HEK293T (cell line): ENCODE measurements around the gene EPB41L2.

Experiments
- ARNT ChIP-seq: fragments of 450-650 bp; IDR thresholded peaks from 2 replicates; pipeline ENCODE4 v1.6.1; 2017; ENCODE audit warnings: mild to moderate bottlenecking
- BHLHE40 ChIP-seq: fragments of 450-650 bp; IDR thresholded peaks from 2 replicates; pipeline ENCODE4 v1.6.1; 2016; ENCODE audit warnings: mild to moderate bottlenecking, moderate library complexity, borderline replicate concordance
- CTBP1 ChIP-seq: fragments of 450-650 bp; IDR thresholded peaks from 2 replicates; pipeline ENCODE4 v1.6.1; 2016; ENCODE audit warnings: borderline replicate concordance
- ELF4 ChIP-seq: fragments of 450-650 bp; IDR thresholded peaks from 2 replicates; pipeline ENCODE4 v1.6.1; 2017; ENCODE audit warnings: antibody characterized with exemption
- FOXA1 ChIP-seq: fragments of 450-650 bp; IDR thresholded peaks from 2 replicates; pipeline ENCODE4 v1.6.1; 2016; ENCODE audit warnings: mild to moderate bottlenecking
- FOXM1 ChIP-seq: fragments of 450-650 bp; IDR thresholded peaks from 2 replicates; pipeline ENCODE4 v1.6.1; 2017; ENCODE audit warnings: mild to moderate bottlenecking, borderline replicate concordance
- HDGF ChIP-seq: fragments of 450-650 bp; IDR thresholded peaks from 2 replicates; pipeline ENCODE4 v1.6.1; 2017; ENCODE audit warnings: antibody characterized with exemption, borderline replicate concordance
- L3MBTL2 ChIP-seq: fragments of 450-650 bp; conservative IDR thresholded peaks from 2 replicates; pipeline ENCODE4 v1.6.1; 2016; ENCODE audit warnings: mild to moderate bottlenecking
- LEF1 ChIP-seq: fragments of 450-650 bp; IDR thresholded peaks from 2 replicates; pipeline ENCODE4 v1.6.1; 2017; ENCODE audit warnings: mild to moderate bottlenecking, borderline replicate concordance
- SP1 ChIP-seq: fragments of 450-650 bp; IDR thresholded peaks from 2 replicates; pipeline ENCODE4 v1.6.1; 2017
- SUZ12 ChIP-seq: fragments of 450-650 bp; IDR thresholded peaks from 2 replicates; pipeline ENCODE4 v1.6.1; 2016; ENCODE audit warnings: mild to moderate bottlenecking
- TARDBP ChIP-seq: fragments of 450-650 bp; IDR thresholded peaks from 2 replicates; pipeline ENCODE4 v1.6.1; 2016
- ZNF384 ChIP-seq: fragments of 450-650 bp; IDR thresholded peaks from 2 replicates; pipeline ENCODE4 v1.6.1; 2016
- TF ChIP-seq, protein P1 (sequence below): fragments of 450-650 bp; IDR thresholded peaks from 2 replicates; pipeline ENCODE4 v1.6.1; 2016

DNA sequence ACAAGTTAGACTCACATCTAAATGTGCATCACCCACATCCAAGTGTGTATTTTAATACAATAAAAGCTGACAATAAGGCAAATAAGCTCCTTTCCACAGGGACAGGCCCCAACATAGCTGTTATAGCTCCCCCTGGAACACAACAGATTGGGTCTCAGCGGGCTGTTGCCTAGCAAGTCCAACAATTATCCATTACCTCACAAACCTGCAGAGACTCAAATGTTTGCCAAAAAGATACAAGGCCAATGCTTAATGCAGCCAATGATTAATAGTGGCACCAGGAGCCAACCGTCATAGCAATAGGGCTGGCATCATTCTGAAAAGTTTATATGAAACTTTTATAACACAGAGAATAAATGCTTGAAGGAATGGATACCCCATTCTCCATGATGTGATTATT is 35.7 kb downstream of the EPB41L2 start:
- TF ChIP-seq, protein P1, sequence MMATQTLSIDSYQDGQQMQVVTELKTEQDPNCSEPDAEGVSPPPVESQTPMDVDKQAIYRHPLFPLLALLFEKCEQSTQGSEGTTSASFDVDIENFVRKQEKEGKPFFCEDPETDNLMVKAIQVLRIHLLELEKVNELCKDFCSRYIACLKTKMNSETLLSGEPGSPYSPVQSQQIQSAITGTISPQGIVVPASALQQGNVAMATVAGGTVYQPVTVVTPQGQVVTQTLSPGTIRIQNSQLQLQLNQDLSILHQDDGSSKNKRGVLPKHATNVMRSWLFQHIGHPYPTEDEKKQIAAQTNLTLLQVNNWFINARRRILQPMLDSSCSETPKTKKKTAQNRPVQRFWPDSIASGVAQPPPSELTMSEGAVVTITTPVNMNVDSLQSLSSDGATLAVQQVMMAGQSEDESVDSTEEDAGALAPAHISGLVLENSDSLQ = no peak
- TF ChIP-seq FOXM1 (no peak), ZNF384 (no peak), FOXA1 (no peak), BHLHE40 (no peak), HDGF (no peak), TARDBP (no peak), ELF4 (no peak), CTBP1 (no peak), SUZ12 (no peak), SP1 (no peak), LEF1 (no peak), L3MBTL2 (no peak), ARNT (no peak)
